Measurements from ENCODE around the gene NAA35. TPM values are rescaled to one million over a fixed set of nuclear protein-coding genes. Genes with fewer than 3 reads are reported as not detected.
"Not testable (repeated sequence)": the region's sequence is repeated elsewhere in the genome, so short reads cannot be mapped to it uniquely, and the experiment has no call there.

The NAA35 gene
- total RNA-seq, 1 donor from 2014 or later: 16.4 TPM

DNA sequence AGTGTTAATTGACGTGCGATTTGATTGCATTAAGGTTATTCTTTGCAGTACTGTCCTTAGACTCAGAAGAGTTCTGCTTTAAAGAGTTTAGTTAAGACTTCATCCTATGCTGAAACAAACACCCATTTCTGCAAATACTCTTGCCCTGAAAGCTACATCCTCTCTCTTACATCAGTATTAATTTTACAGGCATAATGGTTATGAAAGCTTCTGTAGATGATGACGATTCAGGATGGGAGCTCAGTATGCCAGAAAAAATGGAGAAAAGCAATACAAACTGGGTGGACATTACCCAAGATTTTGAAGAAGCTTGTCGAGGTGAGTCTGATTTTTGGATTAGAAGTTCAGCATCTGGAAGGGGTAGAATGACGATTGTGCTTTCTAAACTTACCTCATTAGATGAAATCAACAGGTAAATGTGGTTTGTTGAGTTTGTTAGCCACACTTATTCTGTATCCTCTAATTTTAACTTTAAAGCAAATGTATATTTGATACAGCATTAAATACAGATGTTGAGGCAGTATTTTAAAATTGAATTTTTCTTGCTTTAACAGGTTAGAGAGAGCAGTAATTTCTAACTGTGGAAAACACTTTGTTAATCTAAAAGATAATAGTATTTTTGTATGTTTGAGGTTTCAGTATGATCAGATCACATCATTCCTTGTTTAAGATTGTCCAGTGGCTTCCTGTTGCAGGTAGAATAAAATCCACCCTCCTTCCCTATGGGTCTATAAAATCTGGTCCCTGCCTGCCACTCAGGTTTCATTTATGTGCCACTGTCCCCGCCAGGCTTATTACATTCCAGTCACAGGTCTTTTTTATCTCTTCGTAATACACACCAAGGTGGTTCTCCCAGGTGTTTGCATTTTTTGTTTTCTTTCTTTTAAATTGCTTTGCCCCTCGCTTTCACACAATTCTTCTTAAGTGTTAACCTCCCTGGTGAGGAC is 1.3 kb downstream of the NAA35 start:
- ATAC-seq: no peak
- intact Hi-C loops (cut with DNase I): loop anchor here (10.0 kb wide), 1 partner anchor 197 kb away; the partner anchor contains the start of gene AGTPBP1
- DNase-seq (ENCODE audit: missing footprints): no peak

DNA sequence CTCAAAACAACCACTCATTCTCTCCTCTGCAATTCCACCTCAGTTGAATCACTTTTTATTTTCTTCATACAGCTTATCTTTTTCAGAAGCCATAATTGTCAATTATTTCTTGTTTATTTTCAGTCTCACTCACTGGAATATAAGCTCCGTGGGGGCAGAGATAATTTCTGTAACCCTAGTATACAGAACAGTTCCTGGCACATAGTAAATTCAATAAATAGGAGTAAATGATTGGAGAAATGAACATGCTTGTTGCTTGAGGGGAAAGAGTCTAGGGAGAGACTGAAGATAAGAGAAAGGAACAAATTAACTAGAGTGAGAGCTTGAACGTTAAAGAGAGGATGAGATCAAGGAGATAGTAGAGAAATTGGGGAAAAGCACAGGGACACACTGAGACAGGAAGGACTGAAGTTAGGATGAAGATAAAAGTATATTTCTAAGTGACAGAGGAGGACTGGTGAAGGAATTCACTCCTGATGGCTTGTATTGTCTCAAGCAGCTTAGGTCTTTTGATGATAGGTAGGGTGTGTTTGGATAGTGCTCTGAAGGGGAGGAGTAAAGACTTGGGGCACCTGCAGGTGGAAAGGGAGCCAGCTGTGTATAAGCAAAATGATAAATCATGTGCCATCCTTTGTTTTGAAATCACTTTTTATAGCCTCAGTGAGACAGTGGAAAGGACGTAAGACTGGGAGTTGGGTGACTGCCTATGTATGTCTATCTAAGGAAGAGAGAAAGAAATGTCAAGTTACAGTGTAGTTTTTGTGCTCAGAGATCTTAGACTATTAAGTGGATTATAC is 2.2 kb downstream of the NAA35 start:
- no peak for ATAC-seq
- intact Hi-C loops (cut with DNase I): loop anchor here (10.0 kb wide), 1 partner anchor 198 kb away; the partner anchor contains the start of gene AGTPBP1
- DNase-seq (ENCODE audit: missing footprints): no peak

DNA sequence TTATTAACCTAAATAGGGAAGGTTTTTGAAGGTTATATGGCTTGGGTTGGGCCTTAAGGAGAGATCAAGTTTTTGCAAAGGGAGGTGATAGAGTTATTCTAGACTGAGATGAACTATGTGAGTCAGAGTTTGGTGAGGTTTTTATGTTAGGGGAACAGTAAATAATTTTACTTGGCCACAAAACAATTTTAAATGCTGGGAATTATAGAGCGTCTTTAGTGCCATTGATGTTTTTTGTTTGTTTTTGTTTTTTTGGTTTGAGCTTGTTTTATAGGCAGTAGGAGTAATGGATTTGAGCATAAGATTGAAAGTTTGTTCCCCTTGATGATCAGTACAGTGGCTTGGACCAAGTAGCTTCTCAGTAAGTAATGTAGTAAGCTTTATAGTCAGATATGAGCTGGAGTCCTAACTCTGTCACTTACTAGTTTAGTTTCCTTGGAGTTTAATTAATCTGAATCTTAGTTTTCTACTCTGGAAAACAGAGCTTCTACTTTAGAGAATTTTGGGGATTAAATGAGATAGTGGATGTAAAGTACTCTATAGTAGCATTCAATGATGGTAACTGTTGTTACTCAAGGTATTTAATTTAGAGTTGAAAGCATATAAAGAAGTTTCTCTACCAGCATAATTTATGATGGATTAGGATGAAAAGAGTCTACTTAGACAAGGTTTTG is 2.9 kb downstream of the NAA35 start:
- ATAC-seq (no peak), DNase-seq (ENCODE audit: missing footprints) (no peak)
- intact Hi-C loops (cut with DNase I): loop anchor here (10.0 kb wide), 1 partner anchor 199 kb away; the partner anchor contains the start of gene AGTPBP1

DNA sequence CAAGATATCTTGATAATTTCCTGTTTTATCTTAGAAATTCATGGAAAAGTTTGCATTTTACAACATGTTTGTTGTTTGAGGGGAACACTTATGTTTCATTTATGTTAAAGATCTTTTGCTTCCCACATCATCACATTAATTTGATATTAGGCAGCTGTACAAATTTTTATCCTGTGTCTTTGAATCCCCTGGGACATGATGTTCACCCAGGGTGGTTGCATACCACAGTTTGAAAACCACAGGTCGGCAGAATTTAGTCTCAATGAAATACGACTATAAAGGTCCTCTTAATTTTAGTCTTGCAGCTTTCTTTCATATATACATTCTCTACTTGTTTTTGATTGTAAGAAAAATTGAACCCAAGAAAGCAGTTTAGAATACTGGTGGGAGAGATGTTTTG is 3.7 kb downstream of the NAA35 start:
- no peak for ATAC-seq
- intact Hi-C loops (cut with DNase I): loop anchor here (10.0 kb wide), 1 partner anchor 200 kb away; the partner anchor contains the start of gene AGTPBP1
- no peak for DNase-seq (ENCODE audit: missing footprints)

DNA sequence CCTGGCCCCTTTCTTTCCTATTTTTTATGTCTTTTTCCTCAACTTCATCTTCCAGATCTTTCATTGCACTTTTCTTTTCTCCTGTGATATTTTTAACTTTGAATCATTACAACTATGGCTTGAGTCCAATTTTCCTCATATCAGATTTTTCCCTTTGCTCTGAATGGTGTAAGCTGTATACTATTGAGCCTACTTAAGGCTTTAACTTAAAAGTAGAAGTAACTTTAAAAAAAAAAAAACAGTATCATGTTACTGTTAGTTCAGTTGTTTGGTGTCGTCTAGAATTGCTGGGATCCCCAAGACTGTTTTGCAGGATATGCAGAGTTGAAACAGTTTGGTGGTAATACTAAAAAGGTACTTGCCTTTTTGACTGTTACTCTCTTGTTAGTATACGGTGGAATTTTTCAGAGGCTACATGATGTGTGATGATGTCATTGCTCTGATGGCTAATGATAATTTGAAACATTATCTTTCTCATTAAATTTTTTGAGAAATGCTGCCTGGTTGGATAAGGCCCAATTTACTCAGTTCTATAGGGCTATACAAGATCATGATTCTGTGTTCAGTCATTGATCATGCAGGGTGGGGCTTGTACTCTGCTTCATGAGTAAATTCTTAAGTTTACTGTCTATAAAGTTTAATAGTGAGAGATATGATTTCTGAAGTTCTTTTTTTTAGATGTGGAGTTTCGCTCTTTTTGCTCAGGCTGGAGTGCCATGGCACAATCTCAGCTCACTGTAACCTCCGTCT is 8.8 kb downstream of the NAA35 start:
- no peak for DNase-seq (ENCODE audit: missing footprints)
- ATAC-seq: no peak
- intact Hi-C loops (cut with DNase I): loop anchor here (10.0 kb wide), 1 partner anchor 205 kb away; the partner anchor contains the start of gene AGTPBP1

DNA sequence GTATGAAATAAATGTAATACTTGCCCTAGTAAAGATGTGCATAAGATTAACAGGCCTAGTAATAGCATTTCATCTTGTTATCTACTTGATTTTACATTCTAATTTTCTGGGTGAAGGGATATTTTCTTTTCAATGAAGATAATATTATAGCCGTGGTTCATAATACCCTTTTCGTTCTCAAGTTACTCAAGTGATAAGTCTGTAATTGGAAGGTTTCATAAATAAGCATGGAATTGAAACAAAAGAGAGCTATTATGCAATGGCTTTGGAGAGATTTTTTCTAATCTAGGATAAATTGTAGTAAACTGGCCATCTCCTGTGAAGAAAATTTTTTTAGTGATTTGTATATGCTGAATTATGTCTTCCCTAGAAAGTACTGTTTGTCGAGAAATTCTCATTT is 19.0 kb downstream of the NAA35 start:
- intact Hi-C loops (cut with DNase I): no loop called here
- ATAC-seq: no peak
- no peak for DNase-seq (ENCODE audit: missing footprints)

DNA sequence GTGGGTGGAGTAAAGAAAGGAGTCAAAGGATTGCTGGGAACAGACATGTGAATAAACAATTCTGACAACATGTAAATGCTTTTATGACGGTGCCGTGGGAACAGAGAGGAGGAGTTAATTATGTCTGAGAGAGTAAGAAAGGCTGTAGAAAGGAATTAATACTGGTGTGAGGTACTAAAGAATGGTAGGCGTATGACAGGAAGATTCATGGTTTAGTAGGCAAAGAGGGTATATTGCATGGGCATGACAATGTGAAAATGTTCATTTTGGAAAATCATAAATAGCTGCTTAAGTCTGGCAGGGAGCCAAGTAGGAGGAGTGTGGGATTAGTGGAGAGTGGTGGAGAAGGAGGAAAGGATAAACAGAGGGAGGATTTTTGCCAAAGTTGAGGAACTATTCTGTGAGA is 19.7 kb downstream of the NAA35 start:
- intact Hi-C loops (cut with DNase I): no loop called here
- ATAC-seq (peak; percentile 48), DNase-seq (ENCODE audit: missing footprints) (no peak)

DNA sequence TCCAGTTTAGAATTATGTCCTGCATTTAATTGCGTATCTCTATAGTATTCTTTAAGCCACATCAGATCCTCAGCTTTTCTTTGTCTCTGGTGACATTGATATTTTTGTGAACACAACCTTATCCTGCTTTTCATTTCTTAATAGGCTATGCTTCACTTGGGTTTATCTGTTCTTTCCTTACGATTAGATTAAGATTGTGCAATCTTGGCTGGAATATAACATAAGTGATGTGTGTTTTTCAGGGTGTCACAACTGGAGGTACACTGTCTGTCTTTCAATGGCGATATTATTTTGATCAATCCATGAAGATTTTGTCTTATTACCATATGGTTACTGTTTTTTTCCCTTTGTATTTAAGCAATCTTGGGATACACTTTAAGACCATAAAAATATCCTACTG is 23.6 kb downstream of the NAA35 start:
- ATAC-seq: no peak
- no peak for DNase-seq (ENCODE audit: missing footprints)
- intact Hi-C loops (cut with DNase I): no loop called here

DNA sequence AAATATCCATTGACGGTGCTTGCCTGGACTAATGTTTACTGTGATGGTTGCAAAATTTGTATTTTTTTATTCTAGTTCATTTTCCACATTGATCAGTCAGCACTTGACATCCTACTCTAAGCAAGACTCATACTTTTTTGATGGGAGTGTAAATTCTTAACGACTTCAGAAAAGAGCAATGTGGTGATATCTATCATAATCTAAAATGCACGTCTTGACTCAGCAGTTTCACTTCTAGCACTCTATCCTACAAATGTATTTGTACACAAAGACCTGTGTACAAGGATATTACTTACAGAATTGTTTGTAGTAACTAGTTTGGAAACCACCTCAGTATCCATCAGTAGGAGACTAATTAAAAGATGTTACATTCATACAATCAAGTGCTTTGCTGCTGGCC is 24.0 kb downstream of the NAA35 start:
- ATAC-seq (no peak), DNase-seq (ENCODE audit: missing footprints) (no peak)
- intact Hi-C loops (cut with DNase I): no loop called here

DNA sequence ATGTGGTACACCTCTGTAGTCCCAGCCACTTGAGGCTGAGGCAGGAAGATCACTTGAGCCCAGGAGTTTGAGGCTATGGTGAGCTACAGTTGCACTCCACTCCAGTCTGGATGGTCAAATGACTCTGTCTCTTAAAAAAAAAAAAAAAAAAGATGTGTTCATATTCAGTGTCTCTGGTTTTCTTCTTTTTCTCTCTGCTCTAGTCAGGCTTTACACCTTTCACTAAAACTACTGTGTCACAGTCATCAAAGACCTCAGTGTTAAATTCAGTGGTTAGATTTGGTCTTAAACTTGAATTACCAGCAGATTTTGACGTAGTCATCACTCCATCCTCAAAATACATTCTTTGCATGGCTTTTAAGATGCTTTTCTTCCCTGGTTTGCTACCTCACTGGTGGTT is 28.8 kb downstream of the NAA35 start:
- DNase-seq (ENCODE audit: missing footprints) (no peak), ATAC-seq (no peak)
- intact Hi-C loops (cut with DNase I): no loop called here

DNA sequence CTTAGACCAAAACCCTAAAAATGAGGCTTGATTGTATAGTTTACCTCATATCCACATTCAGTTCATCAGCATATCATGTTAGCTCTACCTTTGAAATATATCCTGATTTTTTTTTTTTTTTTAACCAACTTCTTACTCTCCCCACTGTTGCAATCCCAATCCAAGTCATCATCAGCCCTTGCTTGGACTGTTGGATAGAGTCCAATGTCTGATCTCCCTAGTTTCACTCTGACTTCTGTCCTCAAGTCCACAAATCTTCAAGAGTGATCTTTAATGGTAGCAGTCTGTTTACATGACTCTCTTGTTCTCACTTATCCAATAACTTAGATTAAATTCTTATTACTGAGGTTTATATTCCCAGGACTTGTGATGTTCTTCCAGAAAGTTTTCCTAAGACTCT is 30.8 kb downstream of the NAA35 start:
- ATAC-seq (no peak), DNase-seq (ENCODE audit: missing footprints) (no peak)
- intact Hi-C loops (cut with DNase I): no loop called here

DNA sequence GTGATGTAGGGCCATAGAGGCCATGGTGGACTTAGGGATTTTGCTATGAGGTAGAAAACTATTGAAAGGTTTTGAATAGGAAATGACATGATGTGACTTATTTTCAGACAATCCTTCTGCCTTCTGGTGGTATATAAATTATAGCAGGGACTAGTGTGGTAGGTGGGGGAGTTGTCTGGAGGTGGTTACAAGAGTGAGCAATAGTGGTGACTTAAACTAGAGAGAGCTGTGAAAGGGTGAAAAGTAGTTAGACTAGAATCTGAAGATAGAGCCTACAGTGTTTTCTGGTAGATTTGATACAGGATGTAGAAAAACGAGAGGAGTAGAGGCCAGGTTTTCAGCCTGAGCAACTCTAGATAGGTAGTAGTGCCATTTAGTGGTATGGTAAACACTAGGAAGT is 32.3 kb downstream of the NAA35 start:
- intact Hi-C loops (cut with DNase I): no loop called here
- DNase-seq (ENCODE audit: missing footprints) (no peak), ATAC-seq (no peak)

DNA sequence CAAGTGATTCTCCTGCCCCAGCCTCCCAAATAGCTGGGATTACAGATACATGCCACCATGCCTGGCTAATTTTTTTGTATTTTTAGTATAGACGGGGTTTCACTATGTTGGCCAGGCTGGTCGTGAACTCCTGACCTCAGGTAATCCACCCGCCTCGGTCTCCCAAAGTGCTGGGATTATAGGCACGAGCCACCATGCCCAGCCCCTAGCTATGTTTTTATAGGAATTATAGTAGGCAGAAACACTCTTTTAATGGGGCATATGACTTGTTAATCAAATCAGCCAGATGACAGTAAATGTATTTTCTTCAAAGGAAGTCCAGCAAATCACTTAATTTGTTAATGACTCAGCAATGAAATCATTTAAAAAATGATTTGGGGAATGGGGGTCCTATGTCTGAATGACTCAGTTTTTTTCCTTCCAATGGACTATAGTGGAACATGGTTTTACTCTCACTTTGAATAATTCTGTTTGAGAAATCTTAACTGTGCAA is 33.2 kb downstream of the NAA35 start:
- DNase-seq (ENCODE audit: missing footprints); ATAC-seq; intact Hi-C loops (cut with DNase I): not testable (repeated sequence)

DNA sequence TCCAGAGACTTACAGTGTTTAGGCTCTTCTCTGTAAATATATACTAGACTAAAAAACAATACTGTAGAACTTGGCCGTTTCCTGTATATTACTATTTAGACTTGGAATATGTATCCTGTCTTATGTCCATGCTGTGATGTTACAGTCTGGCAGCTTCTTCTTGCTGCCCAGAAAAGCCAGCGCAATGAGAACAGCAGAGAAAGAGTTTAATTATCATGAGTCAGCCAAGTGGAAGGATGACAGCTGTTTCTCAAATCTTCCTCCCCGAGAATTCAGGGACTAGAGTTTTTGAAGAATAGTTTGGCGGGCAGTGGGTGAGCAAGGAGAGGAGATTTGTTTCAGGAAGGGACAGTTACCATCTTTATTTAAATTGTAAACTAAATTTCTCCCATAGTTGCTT is 37.5 kb downstream of the NAA35 start:
- ATAC-seq: no peak
- no peak for DNase-seq (ENCODE audit: missing footprints)
- intact Hi-C loops (cut with DNase I): no loop called here

DNA sequence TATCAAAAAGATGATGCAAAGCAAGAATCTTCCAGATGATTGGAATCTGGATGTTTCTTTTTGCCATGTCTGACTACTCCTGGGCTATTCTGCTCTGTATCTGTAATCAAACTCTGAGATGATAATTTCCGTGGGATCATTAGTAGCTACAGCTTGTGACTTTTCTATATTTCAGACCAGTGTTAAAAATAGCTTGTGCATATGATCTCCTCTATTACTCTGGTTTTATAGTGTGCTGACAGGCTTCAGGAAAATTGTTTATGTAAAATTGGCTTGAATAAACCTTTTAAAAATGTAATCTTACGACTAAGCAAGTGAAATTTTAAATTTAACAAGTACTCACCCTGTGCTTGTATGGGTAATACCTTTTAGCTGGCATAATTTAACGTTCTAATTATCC is 40.4 kb downstream of the NAA35 start:
- ATAC-seq: no peak
- no peak for DNase-seq (ENCODE audit: missing footprints)
- intact Hi-C loops (cut with DNase I): no loop called here

DNA sequence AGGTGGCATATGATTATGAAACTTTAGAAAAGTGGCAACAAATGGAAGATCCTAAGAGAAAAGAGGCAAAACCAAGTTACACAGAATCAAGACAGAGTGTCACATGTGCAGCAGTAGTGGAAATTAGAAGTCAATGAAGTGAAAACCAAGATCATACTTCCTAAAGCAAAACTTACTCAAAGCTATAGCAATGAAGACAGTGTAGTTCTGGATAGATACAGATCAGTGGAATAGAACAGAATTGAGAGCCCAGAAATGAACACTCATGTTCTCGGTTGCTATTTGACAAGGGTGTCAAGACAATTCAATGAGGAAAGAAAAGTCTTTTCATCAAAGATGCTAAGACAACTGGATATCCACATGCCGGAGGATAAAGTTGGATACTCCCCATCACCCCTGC is 43.5 kb downstream of the NAA35 start:
- no peak for DNase-seq (ENCODE audit: missing footprints)
- intact Hi-C loops (cut with DNase I): no loop called here
- ATAC-seq: no peak

DNA sequence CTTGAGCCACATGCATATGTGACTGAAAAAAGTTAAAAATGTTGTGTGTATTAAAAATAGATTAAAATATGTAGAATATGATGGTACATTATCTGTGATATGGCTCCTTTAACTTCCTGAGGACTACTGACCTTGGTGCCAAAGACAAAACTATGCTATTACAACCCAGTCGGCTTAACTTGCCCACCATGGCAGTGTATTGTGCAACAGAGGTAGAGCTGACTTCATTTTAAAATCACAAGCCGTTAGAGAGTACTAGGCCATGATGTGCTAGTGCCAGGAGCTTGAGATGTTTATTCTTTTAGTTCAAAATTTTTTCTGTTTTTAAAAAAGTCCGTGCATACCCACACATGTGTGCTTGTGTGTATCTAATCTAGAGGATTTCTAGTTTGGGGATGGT is 46.3 kb downstream of the NAA35 start:
- intact Hi-C loops (cut with DNase I): no loop called here
- ATAC-seq: no peak

DNA sequence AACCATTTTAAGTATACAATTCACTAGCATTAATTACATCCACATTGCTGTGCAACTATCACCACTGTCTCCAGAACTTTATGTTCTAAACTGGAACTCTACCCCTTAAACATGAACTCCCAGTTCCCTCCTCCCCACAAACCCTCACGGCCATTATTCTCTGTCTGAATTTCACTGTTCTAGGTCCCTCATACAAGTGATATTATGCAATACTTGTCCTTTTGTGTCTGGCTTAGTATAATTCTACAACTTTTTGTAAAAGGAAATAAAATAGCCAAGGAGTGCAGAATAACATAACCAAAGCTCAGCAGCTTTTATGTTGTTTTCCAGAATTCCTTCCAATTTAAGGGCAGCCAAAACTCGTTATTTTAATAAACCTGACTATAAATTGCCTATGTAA is 53.2 kb downstream of the NAA35 start:
- no peak for DNase-seq (ENCODE audit: missing footprints)
- intact Hi-C loops (cut with DNase I): no loop called here
- no peak for ATAC-seq

More for the DNA sequence above, 46.3 kb downstream of the NAA35 start:
- no peak for DNase-seq (ENCODE audit: missing footprints)
